WI38 (cell line): ENCODE measurements around the gene ID3.

Source experiments
- H3K4me3 ChIP-seq: 2 replicates; pipeline ENCODE4 v1.5.1; 2011; ENCODE audit warnings: low read depth, mild to moderate bottlenecking, control low read depth, low read length
- CTCF ChIP-seq: IDR thresholded peaks from 2 replicates; pipeline ENCODE4 v1.5.1; 2012; ENCODE audit warnings: low read depth, mild to moderate bottlenecking, control low read depth, low read length

ID3 gene

GRCh38 chr1:23593042-23593521 lies 33.8 kb upstream of the ID3 start:
- TF ChIP-seq CTCF: no peak

GRCh38 chr1:23592209-23592892 lies 33.0 kb upstream of the ID3 start:
- H3K4me3 ChIP-seq: no peak overlapping the region
- no peak for TF ChIP-seq CTCF

More at GRCh38 chr1:23593042-23593521, 33.8 kb upstream of the ID3 start:
- no peak overlapping the region for H3K4me3 ChIP-seq

DNA sequence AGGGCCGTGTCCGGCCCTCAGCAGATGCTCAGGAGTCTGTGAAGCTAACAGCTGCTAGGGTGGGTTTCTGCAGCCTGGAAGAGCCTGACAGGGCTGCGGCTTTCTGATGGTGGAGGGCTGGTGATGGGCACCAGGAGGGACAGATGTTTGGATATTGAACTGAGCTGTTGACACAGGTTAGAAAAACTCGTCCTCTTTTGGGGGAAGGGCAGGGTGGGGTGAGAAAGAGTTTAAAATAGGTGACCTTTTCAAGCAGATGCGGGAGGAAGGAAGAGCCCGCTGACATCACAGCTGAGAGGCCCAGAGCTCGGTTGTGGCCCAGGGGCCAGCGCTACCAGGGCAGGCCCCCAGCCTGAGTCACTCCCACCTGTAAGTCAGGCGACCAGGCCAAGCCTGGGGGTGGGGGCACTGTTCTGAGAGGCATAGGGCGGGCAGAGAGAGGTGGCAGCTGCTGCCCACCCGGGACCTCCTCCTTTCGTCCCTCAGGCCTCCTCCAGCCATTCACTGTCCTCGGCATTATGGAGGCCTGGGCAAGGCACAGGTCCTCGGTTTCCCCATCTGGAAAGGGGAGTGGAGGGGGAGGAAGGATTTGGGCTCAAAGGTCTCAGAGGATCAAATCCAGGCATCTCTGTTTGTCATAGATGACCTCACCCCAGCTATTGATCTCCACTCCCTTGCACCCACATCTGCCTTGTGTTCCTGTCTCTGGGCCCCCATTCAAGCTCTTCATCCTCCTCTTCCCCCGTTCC lies 32.3 kb upstream of the ID3 start:
- no peak for TF ChIP-seq CTCF
- H3K4me3 ChIP-seq: no peak overlapping the region

DNA sequence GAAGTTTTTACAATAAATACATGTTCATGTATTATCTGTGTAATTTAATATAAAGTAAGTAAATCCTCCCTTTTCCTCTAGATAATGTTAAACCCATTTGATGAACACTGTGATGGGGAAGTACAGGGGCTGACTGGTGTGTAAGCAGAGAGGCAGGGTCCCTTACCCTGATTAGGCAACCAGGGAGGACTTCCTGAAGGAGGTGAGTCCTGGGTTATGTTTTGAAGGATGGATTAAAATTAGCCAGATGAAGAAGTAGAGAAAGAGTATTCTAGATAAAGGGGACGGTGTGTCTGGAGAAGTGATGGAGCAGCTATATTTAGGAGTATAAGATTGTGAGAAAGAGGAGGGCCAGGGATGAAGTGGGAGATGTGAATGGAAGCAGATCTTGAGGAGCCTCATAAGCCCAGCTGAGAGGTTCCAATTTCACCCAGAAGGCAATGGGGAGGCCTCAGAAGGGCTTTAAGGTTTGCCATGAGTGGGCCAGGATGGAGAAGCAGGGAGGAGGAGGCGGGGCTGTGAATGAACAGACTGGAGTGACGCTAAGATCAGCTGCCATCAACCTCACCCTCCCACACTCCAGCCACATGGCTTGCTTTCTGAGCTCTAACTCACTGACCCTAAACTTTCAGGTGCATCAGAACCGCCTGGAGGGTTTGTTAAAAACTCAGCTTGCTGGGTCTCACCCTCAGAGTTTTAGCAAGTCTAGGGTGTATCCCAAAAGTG lies 30.9 kb upstream of the ID3 start:
- no peak overlapping the region for H3K4me3 ChIP-seq
- TF ChIP-seq CTCF: no peak

- TF ChIP-seq CTCF: no peak
- no peak overlapping the region for H3K4me3 ChIP-seq
Observed at GRCh38 chr1:23589585-23589986, 30.3 kb upstream of the ID3 start.

- no peak for TF ChIP-seq CTCF
- H3K4me3 ChIP-seq: no peak overlapping the region
Observed at GRCh38 chr1:23588749-23589548, 29.6 kb upstream of the ID3 start.
